Uterus (tissue), 2 donors: ENCODE measurements around the gene SREBF1.

ENCODE experiments used
- POLR2A ChIP-seq, 2 donors: fragments of 450-650 bp; IDR thresholded peaks; one replicate each; pipeline ENCODE4 v1.6.1; 2016; ENCODE audit warnings: antibody characterized with exemption in 2 of 2, mild to moderate bottlenecking in 1 of 2, moderate library complexity in 1 of 2
- TF ChIP-seq, protein P1 (sequence below), 4 experiments: fragments of 200-600 bp in 2 of 4; fragments of 450-650 bp in 2 of 4; sonication (generic) in 2 of 4; IDR thresholded peaks; one replicate each; pipeline ENCODE4 v1.5.1; 2016 to 2019; ENCODE audit warnings: antibody characterized with exemption in 4 of 4, mild to moderate bottlenecking in 2 of 4, moderate library complexity in 1 of 4

DNA sequence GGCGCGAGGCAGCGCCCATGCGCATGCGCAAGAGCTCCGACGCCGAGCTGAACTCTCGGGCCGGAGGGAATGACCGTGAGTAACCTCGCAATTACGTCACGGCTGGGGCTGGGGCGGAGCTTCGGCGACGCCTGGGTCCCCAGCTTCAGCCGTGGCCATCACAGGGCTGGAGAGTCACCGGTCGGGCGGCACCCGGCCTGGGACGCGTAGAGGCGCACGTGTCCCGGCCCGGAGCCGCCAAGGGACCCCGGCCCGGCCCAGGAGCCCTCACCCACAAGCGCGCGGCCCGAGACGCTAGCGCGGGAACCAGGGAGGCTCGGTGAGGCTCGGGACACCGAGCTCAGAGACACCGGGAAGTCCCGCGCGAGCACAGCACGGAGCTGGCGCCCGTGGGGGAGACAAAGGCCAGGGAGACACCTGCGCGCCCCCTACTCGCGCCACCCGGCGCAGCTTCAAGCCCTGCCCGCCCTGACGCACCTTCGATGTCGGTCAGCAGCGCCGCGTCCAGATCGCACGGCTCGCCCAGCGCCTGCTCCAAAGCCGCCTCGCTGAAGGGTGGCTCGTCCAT, 452 bp downstream of the SREBF1 start:
- TF ChIP-seq, protein P1, sequence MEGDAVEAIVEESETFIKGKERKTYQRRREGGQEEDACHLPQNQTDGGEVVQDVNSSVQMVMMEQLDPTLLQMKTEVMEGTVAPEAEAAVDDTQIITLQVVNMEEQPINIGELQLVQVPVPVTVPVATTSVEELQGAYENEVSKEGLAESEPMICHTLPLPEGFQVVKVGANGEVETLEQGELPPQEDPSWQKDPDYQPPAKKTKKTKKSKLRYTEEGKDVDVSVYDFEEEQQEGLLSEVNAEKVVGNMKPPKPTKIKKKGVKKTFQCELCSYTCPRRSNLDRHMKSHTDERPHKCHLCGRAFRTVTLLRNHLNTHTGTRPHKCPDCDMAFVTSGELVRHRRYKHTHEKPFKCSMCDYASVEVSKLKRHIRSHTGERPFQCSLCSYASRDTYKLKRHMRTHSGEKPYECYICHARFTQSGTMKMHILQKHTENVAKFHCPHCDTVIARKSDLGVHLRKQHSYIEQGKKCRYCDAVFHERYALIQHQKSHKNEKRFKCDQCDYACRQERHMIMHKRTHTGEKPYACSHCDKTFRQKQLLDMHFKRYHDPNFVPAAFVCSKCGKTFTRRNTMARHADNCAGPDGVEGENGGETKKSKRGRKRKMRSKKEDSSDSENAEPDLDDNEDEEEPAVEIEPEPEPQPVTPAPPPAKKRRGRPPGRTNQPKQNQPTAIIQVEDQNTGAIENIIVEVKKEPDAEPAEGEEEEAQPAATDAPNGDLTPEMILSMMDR (IDR thresholded peaks at IDR 0.05): peak in 1 of 4 experiments; percentile 15
- TF ChIP-seq POLR2A (IDR thresholded peaks at IDR 0.05): peak; percentile 98
